H1 (cell line): ENCODE measurements around the gene PAK6. TPM values are rescaled to one million over a fixed set of nuclear protein-coding genes. Genes with fewer than 3 reads are reported as not detected.

ENCODE experiments used
- CBX8 ChIP-seq: fragments of 300-800, 300-1000 bp; sonication (generic); IDR thresholded peaks from 2 replicates; pipeline ENCODE4 v1.7.1; 2016; ENCODE audit warnings: low read depth, low read length, borderline replicate concordance
- CREB1 ChIP-seq: IDR thresholded peaks from 2 replicates; pipeline ENCODE4 v1.6.1; 2012; ENCODE audit warnings: inconsistent platforms
- EGR1 ChIP-seq: IDR thresholded peaks from 2 replicates; pipeline ENCODE4 v1.6.1; 2011; ENCODE audit warnings: low read depth, low read length, borderline replicate concordance
- SP2 ChIP-seq: IDR thresholded peaks from 2 replicates; pipeline ENCODE4 v1.6.1; 2012; ENCODE audit warnings: mild to moderate bottlenecking, low read length, inconsistent platforms
- SP4 ChIP-seq: IDR thresholded peaks from 2 replicates; pipeline ENCODE4 v1.6.1; 2012; ENCODE audit warnings: low read length, inconsistent platforms
- polyA plus RNA-seq, 7 experiments: library from polyadenylated mRNA; depleted of rRNA in 3 of 7; stranded (reverse) in 5 of 7; unstranded in 2 of 7; fragments of >200 nt in 5 of 7; fragments of 200-250 nt in 2 of 7; gene quantifications; 1 replicate in 5 of 7; 2 replicates in 1 of 7; 4 replicates in 1 of 7; pipeline versions ENCODE4 v1.2.1 to v1.2.3, GENCODE V29; 2011 to 2013; ENCODE audit warnings: missing spikeins in 2 of 7, mixed read lengths in 2 of 7
- total RNA-seq: library from RNA; stranded (reverse); fragmentation: NEBNext Ultra II Directional; extraction: Animal tissue kit (Norgen Biotek cat#: 25700); gene quantifications from 2 replicates; pipeline ENCODE4 v1.2.1, GENCODE V29; 2021

The PAK6 gene
- total and polyA plus RNA-seq, 2 of the 8 experiments (the other 6 are each of a cell fraction or from before 2014, with no cell fraction given), result 6.9 to 9.4 TPM

GRCh38 chr15:40285554-40286011 is 46.7 kb downstream of the PAK6 start (continued):
- TF ChIP-seq SP2 (no peak), CREB1 (no peak), SP4 (no peak), EGR1 (no peak), CBX8 (no peak)
